H7 (cell line): Measurements from ENCODE around the gene PDAP1. TPM values are rescaled to one million over a fixed set of nuclear protein-coding genes. Genes with fewer than 3 reads are reported as not detected.
"Not testable (repeated sequence)": the region's sequence is repeated elsewhere in the genome, so short reads cannot be mapped to it uniquely, and the experiment has no call there.

Experiments used
- DNase-seq: peaks from one replicate; pipeline ENCODE4 v3.0.0; 2012
- H3K27me3 ChIP-seq: 2 replicates; pipeline ENCODE4 v1.6.0; 2011; ENCODE audit warnings: mild to moderate bottlenecking, low read length; ENCODE audit not compliant: control insufficient read depth, insufficient read depth
- H3K36me3 ChIP-seq: replicated peaks from 2 replicates; pipeline ENCODE4 v1.5.1; 2011; ENCODE audit warnings: low read length; ENCODE audit not compliant: control insufficient read depth, insufficient read depth
- H3K4me3 ChIP-seq: 2 replicates; pipeline ENCODE4 v1.5.1; 2011; ENCODE audit warnings: low read depth, mild to moderate bottlenecking, control low read depth, low read length, moderate library complexity; ENCODE audit not compliant: insufficient read depth
- total RNA-seq: library from RNA; depleted of rRNA; stranded (reverse); fragments of >200 nt; shearing (Covaris generic); gene quantifications from 2 replicates; pipeline ENCODE4 v1.2.3, GENCODE V29; 2014

PDAP1 gene
- total RNA-seq, 1 experiment from 2014 or later, result 66.4 TPM

DNA sequence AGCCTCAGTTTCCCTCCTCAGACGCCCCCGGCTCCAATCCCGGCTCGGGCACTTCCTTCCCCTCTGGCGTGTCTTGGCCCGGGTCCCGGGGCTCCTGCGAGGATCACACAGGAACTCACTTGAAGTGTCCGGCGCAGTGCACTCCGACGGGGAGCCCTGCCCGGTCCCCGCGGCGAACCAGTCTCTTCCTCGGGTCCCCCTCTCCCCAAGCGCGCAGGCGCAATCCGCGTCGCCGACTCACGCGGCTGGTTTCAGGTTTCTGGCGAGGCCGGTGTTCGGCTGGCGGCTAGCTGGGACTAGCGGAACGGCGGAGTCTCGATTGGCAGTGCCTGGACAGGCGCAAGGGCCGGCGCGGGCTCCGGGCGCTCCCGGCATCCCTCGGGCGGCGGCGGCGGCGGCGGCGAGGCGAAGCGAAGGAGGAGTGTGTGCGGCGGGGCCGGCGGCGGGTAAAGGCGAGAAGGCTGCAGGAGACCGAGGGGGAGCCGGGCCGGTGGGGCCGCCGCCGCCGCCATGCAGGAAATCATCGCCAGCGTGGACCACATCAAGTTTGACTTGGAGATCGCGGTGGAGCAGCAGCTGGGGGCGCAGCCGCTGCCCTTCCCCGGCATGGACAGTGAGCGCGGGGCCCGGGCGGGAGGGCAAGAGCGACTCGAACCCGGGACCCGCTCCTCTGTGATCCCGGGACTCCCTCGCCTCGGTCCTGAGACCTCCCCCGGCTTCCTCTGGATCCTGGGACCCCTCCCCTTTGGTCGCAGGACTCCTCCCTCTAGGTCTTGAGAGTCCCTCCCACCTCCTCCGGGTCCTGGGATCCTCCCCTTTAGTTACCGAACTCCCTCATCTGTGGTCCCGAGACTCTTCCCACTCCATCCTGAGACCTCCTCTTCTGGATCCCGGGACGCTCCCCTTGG is 30.4 kb upstream of the PDAP1 start, which contains the start of the genes CPSF4 and PTCD1:
Gene CPSF4 (plus strand): TSS at position 371 of the 908 bp plus-strand sequence. CDS start 140 bp downstream, at position 511.
Gene PTCD1 (minus strand): TSS at position 226 of the 908 bp plus-strand sequence. CDS start 3,556 bp downstream, outside the sequence.
- H3K36me3 ChIP-seq, result peaks cover 24% of the 10 kb centered on the region
- no peaks in the 10 kb centered on the region for H3K27me3 ChIP-seq
- peak; percentile 100 for DNase-seq
- H3K4me3 ChIP-seq, result peak within 1 kb of the TSS; percentile 100

DNA sequence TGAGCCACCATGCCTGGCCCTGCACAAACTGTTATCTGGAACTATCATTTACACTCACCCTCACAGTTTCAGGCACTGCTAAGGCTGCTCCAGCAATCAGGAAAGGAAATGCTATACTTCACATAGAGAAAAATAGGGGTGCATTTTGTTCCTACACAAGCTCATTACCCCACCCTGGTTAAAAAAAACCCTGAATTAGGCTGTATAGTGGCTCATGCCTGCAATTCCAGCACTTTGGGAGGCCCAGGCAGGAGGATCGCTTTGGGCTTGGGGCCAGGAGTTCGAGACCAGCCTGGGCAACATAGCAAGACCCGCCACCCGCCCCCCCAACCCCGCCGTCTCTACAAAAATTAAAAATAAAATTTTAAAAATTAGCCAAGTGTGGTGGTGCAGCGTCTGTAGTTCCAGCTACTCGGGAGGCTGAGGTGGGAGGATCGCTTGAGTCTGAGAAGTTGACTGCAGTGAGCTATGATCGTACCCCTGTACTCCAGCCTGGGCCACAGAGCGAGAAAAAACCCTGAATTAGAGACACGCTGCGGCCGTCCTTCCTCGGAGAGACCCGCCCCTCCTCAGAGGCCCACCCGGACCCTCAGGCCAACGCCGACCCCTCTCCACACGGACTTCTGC is 29.7 kb upstream of the PDAP1 start:
- no peak for DNase-seq
- peaks cover 21% of the 10 kb centered on the region for H3K36me3 ChIP-seq
- H3K4me3 ChIP-seq, result peak overlapping the region; percentile 100
- H3K27me3 ChIP-seq, result no peaks in the 10 kb centered on the region

DNA sequence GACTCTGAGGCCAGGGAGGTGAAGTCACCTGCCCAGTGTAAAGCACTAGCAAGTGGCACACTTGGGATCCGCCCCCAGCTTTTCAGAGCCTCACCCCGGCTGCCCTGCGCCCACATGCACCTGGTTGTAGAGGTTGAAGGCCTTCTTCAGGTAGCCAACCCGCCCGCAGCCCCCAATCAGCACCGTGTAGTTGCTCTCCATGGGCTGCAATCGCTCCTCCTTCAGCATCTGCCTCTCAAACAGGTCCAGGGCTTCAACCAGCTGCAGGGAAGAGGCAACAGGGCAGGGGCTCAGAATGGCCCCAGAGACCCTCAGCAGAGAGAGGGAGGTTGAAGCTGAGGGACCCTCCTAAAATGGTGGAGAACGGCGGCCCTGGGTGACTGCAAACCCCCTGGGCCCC is 24.8 kb upstream of the PDAP1 start:
- Histone ChIP-seq H3K36me3 (peaks cover 34% of the 10 kb centered on the region), H3K27me3 (no peaks in the 10 kb centered on the region), H3K4me3 (no peak overlapping the region)
- no peak for DNase-seq

DNA sequence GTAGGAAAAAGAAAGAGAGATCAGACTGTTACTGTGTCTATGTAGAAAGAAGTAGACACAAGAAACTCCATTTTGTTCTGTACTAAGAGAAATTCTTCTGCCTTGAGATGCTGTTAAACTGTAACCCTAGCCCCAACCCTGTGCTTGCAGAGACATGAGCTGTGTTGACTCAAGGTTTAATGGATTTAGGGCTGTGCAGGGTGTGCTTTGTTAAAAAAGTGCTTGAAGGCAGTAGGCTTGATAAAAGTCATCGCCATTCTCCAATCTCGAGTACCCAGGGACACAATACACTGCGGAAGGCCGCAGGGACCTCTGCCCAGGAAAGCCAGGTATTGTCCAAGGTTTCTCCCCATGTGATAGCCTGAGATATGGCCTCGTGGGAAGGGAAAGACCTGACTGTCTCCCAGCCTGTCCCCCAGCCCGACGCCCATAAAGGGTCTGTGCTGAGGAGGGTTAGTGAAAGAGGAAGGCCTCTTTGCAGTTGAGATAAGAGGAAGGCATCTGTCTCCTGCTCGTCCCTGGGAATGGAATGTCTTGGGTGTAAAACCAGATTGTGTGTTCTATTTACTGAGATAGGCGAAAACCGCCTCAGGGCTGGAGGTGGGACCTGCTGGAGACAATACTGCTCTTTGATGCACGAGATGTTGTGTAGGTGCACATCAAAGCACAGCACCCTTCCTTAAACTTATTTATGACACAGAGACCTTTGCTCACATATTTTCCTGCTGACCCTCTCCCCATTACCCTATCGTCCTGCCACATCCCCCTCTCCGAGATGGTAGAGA is 23.6 kb upstream of the PDAP1 start:
- peaks cover 34% of the 10 kb centered on the region for H3K36me3 ChIP-seq
- DNase-seq, H3K27me3 ChIP-seq, H3K4me3 ChIP-seq: not testable (repeated sequence)

DNA sequence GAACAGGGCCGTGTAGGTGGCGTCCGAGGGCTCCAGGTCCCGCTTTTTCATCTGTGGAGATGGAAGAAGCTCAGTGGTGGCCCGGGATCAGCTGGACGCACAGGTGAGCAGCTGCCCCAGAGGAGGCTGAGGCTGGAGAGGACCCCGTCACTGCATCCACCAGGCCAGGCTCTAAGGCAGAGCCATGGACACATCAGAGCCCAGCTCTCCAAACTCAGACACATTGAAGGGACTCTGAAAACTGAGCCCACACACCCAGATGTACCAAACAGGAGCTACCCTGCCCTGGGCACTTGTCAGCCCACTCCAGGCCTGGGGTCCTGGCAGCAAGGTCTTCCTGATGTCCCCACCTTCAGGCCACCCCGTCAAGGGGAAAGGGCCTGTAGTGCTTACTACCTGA is 21.4 kb upstream of the PDAP1 start:
- no peaks in the 10 kb centered on the region for H3K27me3 ChIP-seq
- H3K4me3 ChIP-seq, result no peak overlapping the region
- DNase-seq, result no peak
- peaks cover 41% of the 10 kb centered on the region for H3K36me3 ChIP-seq

DNA sequence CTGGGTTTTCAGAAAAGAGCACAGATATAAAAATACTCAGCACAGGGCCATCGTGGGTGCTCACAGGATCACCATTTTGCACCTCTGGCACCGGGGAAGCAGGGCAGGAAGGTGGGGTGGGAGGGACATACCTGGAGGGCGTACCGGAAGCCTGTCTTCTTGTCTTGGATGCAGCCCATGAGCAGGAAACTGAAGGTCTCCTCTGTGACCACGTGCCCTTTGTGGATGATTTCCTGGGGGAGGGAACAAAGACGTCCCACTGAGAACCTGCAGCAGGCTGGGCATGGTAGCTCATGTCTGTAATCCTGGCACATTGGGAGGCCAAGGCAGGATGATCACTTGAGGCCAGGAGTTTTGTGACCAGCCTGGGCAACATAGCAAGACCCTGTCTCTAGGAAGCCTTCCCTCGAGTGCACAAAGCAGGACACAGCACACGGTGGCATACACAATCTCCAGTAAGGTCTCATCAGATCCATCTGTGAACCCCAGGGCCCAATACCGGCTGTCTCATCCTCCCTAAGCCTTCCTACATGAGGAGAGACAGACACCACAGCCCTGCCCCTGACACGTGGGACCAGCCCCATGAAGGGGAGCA is 20.7 kb upstream of the PDAP1 start:
- H3K4me3 ChIP-seq, result no peak overlapping the region
- DNase-seq, result no peak
- H3K36me3 ChIP-seq, result peaks cover 44% of the 10 kb centered on the region
- no peaks in the 10 kb centered on the region for H3K27me3 ChIP-seq

DNA sequence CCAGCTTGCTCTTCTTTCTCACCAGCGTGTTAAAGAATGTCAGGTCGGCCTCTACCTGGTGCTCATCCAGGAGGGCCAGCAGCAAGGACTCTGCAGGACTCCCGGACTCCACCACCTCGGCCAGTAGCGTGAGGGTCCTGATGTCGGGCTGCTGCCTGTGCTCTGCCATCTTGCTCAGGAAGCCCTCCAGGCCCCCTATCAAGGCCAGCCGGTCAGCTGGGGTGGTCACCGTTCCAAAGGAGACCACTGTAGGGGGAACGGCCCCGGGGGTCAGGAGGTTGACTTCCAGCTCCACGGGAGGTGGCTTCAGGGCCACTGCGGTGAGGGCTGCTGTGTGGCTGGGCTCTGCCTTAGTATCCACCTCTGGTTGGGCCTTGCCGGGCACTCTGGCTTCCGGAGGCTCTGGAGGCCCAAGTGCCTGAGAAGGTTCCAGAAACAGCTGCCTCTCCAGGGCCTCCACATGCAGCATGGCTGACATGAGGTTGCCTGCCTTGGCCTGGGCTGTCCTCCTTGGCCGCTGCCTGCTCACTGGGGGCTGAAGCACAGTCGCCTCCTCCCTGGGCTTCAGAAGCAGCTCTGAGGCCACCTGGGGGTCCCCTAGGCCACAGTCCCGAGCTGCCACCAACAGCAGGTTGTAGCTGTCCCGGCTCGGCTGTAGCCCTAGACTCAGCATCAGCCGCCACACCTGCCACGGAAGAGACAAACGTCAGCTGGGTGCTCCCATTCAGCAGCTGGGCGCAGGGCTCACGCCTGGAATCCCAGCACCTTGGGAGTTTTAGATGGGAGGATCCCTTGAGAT is 16.7 kb upstream of the PDAP1 start:
- no peaks in the 10 kb centered on the region for H3K27me3 ChIP-seq
- H3K36me3 ChIP-seq, result peaks cover 45% of the 10 kb centered on the region
- DNase-seq, result peak; percentile 31
- no peak overlapping the region for H3K4me3 ChIP-seq

DNA sequence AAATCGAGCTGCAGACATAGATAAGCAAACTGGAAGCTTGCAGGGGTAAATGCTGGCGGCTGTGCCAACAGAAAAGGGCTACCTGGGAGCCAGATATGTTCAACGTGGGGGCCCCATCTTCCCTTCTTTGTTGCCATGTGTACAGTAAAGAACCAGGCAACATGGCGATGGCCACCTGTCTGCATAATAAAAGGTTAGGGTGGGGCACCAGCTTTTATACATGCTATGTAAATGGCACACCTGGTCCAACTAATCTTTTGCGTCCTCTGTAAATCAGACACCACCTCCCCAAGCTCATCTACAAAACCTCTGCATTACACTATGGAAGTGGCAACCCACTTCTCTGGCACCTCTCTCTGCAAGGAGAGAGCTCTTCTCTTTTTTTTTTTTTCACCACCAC is 14.2 kb upstream of the PDAP1 start:
- Histone ChIP-seq H3K36me3 (peaks cover 49% of the 10 kb centered on the region), H3K27me3 (no peaks in the 10 kb centered on the region), H3K4me3 (no peak overlapping the region)
- DNase-seq, result no peak

DNA sequence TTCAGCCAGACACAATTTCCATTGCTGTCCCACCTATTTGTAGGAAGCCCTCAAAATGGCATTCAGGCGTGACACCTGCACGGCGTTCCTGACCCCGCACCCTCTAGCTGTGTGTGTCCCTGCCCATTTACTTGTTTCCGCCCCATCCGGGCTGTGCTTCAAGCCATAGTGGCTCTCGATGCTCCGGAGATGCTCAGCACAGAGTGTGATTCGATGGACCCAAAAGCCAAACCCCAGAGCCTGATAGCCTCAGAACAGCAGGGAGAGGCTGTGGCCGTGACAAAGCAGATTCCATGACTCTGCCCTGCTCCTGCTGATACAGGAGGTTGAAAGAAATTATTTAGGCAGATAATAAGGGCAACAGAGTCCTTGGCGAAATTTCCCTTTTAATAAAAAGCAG is 13.8 kb upstream of the PDAP1 start:
- Histone ChIP-seq H3K36me3 (peaks cover 54% of the 10 kb centered on the region), H3K27me3 (no peaks in the 10 kb centered on the region), H3K4me3 (no peak overlapping the region)
- peak; percentile 39 for DNase-seq

DNA sequence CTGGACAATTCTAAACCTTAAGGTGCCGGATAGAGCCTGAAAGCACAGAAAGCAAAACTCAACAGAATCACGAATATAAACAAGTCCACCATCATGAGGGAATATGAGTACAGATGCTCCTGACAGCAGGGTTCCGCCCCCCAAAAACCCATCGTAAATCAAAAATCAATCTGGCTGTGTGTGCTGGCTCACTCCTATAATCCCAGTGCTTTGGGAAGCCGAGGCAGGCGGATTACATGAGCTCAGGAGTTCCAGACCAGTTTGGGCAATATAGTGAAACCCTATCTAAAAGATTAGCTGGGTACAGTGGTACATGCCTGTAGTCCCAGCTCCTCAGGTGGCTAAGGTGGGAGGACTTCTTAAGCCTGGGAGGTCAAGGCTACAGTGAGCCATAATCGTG is 12.6 kb upstream of the PDAP1 start:
- no peak overlapping the region for H3K4me3 ChIP-seq
- DNase-seq, result no peak
- no peaks in the 10 kb centered on the region for H3K27me3 ChIP-seq
- peaks cover 60% of the 10 kb centered on the region for H3K36me3 ChIP-seq

DNA sequence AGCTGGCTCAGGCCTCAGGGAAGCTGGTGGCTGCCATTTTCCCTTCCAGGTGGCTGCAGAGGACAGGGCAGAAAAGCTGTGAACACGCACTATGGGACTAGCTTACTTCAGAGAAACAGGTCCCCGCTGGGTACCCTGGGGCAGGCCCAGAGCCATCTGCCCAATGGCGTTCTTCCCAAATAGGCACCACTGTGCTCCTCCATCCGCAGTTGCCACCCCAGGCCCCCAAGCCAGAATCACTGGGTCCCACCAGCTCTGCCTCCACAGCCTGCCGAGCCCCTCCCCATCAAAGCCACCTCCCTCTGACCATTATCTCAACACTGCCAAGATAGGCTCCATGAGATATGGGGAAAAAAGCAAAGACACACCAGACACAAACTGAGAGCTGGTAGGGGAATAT is 11.8 kb upstream of the PDAP1 start:
- Histone ChIP-seq H3K4me3 (no peak overlapping the region), H3K36me3 (peaks cover 56% of the 10 kb centered on the region), H3K27me3 (no peaks in the 10 kb centered on the region)
- peak; percentile 37 for DNase-seq

DNA sequence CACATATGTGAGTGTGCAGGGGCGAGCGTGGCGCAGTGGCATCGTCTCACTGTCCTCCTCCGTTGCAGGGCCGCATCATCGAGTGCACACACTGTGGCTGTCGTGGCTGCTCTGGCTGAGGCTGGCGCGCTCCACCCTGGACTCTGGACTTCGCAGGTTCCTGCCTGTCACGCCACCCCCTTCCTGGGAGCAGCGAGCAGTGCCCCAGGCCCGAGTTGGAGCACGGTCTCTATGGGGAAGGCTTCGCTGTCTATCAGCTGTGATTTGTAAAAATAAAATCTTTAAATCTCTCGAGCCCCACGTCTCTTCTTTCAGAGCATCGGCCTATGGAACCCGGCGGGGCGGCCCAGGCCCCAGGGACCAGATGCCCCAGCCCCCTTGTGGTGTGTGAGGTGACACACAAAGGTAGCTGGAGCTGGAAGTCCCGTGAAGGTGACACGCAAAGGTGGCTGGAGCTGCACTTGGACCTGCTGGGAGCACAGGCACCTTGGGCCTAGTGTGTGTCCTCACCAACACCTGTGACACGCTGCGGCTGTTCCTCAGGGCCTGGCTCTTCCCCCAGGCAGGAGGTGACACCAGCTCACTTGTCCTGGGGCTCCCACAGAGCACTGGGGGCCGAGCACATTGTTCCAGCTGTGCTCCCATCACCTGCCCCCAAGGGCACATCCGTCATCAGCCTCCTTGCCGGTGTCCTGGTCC is 11.1 kb upstream of the PDAP1 start:
- H3K27me3 ChIP-seq, result no peaks in the 10 kb centered on the region
- peak; percentile 66 for DNase-seq
- peaks cover 50% of the 10 kb centered on the region for H3K36me3 ChIP-seq
- H3K4me3 ChIP-seq, result no peak overlapping the region

DNA sequence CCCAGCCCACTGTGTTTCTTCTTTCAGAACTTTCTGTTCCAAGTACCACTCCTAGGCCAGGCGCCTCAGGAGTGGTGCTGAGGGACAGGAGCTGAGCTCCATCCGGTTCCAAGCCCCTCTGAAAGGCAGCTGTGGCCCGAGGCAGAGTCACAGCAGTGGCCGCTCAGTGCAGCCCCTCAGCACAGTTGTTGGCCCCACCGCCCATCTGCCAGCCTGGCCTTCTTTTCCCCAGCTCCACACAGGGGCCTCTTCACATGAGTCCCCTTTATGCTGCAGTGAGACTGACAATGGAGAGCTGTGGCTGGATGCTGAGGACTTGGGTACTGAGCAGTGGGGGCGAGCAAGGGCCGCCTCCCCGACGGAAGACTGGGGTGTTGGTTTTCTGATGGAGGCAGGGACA is 9.9 kb upstream of the PDAP1 start:
- DNase-seq, result no peak
- no peak overlapping the region for H3K4me3 ChIP-seq
- peaks cover 41% of the 10 kb centered on the region for H3K36me3 ChIP-seq
- H3K27me3 ChIP-seq, result no peaks in the 10 kb centered on the region
